Measurements from ENCODE around the gene AKR1C4. TPM values are rescaled to one million over a fixed set of nuclear protein-coding genes. Genes with fewer than 3 reads are reported as not detected.

AKR1C4 gene
- total RNA-seq, 4 donors from 2014 or later: not detected

DNA sequence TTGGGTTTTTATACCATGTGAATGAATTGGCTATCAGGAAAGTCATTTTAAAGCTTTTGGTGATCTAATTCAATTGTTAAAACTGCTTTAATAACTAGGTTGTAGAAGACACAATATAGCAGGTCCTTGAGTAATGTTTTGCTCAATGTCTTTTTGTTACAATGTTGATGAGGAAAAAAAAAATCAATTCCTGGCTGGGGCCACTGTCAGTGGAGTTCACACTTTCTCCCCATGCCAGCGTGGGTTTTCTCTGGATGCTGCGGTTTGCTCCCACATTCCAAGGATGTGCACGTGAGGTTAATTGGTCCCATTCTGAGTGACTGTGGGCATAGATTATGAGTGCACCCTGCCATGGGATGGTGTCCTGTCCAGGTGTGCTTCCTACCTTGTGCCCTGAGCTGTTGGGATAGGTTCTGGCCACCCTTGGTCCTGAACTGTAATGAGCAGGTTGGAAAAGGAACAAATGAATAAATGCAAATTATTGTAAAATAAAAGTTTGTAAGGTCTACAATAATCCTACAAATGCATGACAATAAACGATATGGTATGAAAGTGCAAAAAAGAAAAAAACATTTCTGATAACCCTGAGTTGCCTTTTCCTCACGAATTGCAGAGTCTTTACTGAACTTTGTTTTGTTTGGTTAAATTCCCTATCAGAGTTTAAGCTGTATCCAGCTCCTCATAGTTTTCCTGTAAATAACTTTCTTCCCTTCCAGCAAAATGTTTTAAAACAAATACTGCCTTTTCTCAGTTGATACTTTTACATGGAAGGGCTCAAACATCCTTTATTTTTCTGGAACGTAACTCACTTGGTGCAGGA lies 62.7 kb downstream of the AKR1C4 start:
- Histone ChIP-seq H3K4me1 (no peaks in the 10 kb centered on the region), H3K27ac (no peak overlapping the region), H3K27me3 (no peaks in the 10 kb centered on the region), H3K36me3 (no peaks in the 10 kb centered on the region), H3K4me3 (replicated peaks in 1 of 3) (no peak overlapping the region), H3K9me3 (no peaks in the 10 kb centered on the region)
- 74 to 78% methylated on average over 6 of the region's 6 CpGs for WGBS, 2 donors
- no peak for DNase-seq
- no peak for TF ChIP-seq CTCF (IDR thresholded peaks at IDR 0.05)
- TF ChIP-seq POLR2A (IDR thresholded peaks at IDR 0.05): no peak
- intact Hi-C loops (cut with DNase I): no loop called here

GRCh38 chr10:5259952-5260578 lies 63.4 kb downstream of the AKR1C4 start:
- WGBS, 2 donors: 76 to 85% methylated on average over 5 of the region's 5 CpGs
- DNase-seq: no peak
- intact Hi-C loops (cut with DNase I): no loop called here
- TF ChIP-seq CTCF (IDR thresholded peaks at IDR 0.05): no peak
- TF ChIP-seq POLR2A (IDR thresholded peaks at IDR 0.05): no peak
- Histone ChIP-seq H3K36me3 (no peaks in the 10 kb centered on the region), H3K4me1 (no peaks in the 10 kb centered on the region), H3K4me3 (replicated peaks in 1 of 3) (no peak overlapping the region), H3K27ac (no peak overlapping the region), H3K9me3 (no peaks in the 10 kb centered on the region), H3K27me3 (no peaks in the 10 kb centered on the region)

GRCh38 chr10:5260828-5261227 lies 64.2 kb downstream of the AKR1C4 start:
- Histone ChIP-seq H3K27ac (no peak overlapping the region), H3K9me3 (no peaks in the 10 kb centered on the region), H3K27me3 (no peaks in the 10 kb centered on the region), H3K4me1 (no peaks in the 10 kb centered on the region), H3K4me3 (replicated peaks in 1 of 3) (no peak overlapping the region), H3K36me3 (no peaks in the 10 kb centered on the region)
- 93 to 94% methylated on average over 3 of the region's 3 CpGs for WGBS, 2 donors
- no peak for DNase-seq
- TF ChIP-seq POLR2A (IDR thresholded peaks at IDR 0.05) (no peak), CTCF (IDR thresholded peaks at IDR 0.05) (no peak)
- intact Hi-C loops (cut with DNase I): no loop called here

DNA sequence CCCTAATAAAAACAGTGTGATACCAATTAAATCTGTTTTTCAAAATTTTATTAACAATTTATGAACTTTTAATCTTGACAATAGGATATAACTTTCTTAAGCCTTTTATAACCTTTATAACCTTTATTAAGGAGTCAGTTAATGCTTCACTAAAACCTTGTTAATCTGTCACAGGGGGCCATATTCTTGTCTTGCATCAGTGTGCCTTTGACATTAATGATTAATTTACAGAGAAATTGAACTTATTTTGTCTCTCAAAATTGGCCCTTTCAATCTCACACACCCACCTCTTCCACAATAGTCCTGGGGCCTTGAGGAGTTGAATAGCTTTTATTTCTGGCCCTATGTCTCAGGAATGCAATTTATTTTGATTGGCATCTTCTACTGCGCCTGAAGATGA lies 68.5 kb downstream of the AKR1C4 start:
- no peak for TF ChIP-seq CTCF (IDR thresholded peaks at IDR 0.05)
- no peak for TF ChIP-seq POLR2A (IDR thresholded peaks at IDR 0.05)
- intact Hi-C loops (cut with DNase I): no loop called here
- DNase-seq: no peak
- Histone ChIP-seq H3K9me3 (no peaks in the 10 kb centered on the region), H3K4me3 (replicated peaks in 1 of 3) (no peak overlapping the region), H3K4me1 (no peaks in the 10 kb centered on the region), H3K27ac (no peak overlapping the region), H3K27me3 (no peaks in the 10 kb centered on the region), H3K36me3 (no peaks in the 10 kb centered on the region)
- WGBS, 2 donors: 77 to 83% methylated on average over 1 of the region's 1 CpG

- intact Hi-C loops (cut with DNase I): no loop called here
- Histone ChIP-seq H3K36me3 (no peaks in the 10 kb centered on the region), H3K4me3 (replicated peaks in 1 of 3) (no peak overlapping the region), H3K4me1 (no peaks in the 10 kb centered on the region), H3K27me3 (no peaks in the 10 kb centered on the region), H3K9me3 (no peaks in the 10 kb centered on the region), H3K27ac (no peak overlapping the region)
- no peak for DNase-seq
- 40 to 83% methylated on average over 1 of the region's 1 CpG for WGBS, 2 donors
- TF ChIP-seq POLR2A (IDR thresholded peaks at IDR 0.05) (no peak), CTCF (IDR thresholded peaks at IDR 0.05) (no peak)
These were observed 69.7 kb downstream of the AKR1C4 start for GRCh38 chr10:5266351-5266750.

Data from thyroid gland (tissue), 4 donors.